Peyer's patch (tissue), 4 donors: ENCODE measurements around the gene PRRX2. TPM values are rescaled to one million over a fixed set of nuclear protein-coding genes. Genes with fewer than 3 reads are reported as not detected.

Source experiments
- DNase-seq, 3 donors: peaks; one replicate each; pipeline ENCODE4 v3.0.0-alpha.2; 2017 to 2019
- H3K27ac ChIP-seq, 4 donors: fragments of 200-600 bp; sonication (generic); one replicate each; pipeline ENCODE4 v1.5.1; 2016 to 2019
- H3K27me3 ChIP-seq, 2 donors: fragments of 200-600 bp; sonication (generic); one replicate each; pipeline ENCODE4 v1.5.1; 2019
- H3K36me3 ChIP-seq, 3 donors: fragments of 200-600 bp; sonication (generic); one replicate each; pipeline ENCODE4 v1.5.1; 2016 to 2019
- H3K4me1 ChIP-seq, 4 donors: fragments of 200-600 bp; sonication (generic); one replicate each; pipeline ENCODE4 v1.5.1; 2016 to 2019
- H3K4me3 ChIP-seq, 4 donors: fragments of 200-600 bp; sonication (generic); 1 replicate in 3 of 4; 2 replicates in 1 of 4; pipeline ENCODE4 v1.5.1; 2016 to 2019; ENCODE audit warnings: mild to moderate bottlenecking in 1 of 4
- H3K9me3 ChIP-seq, 4 donors: fragments of 200-600 bp; sonication (generic); one replicate each; pipeline ENCODE4 v1.5.1; 2016 to 2019; ENCODE audit warnings: mild to moderate bottlenecking in 1 of 4
- POLR2A ChIP-seq, 2 donors: fragments of 450-650 bp; IDR thresholded peaks; one replicate each; pipeline ENCODE4 v1.5.1; 2017; ENCODE audit warnings: antibody characterized with exemption in 2 of 2, mild to moderate bottlenecking in 2 of 2, moderate library complexity in 2 of 2
- total RNA-seq, 4 donors: library from RNA; depleted of rRNA; stranded (reverse); fragments of >200 nt; gene quantifications; one replicate each; pipeline ENCODE4 v1.1.0, GENCODE V29; 2016
- TF ChIP-seq, protein P1 (sequence below), 6 experiments: fragments of 450-650 bp in 4 of 6; fragments of 200-600 bp in 2 of 6; sonication (generic) in 1 of 6; IDR thresholded peaks; one replicate each; pipeline ENCODE4 v1.5.1; 2017 to 2019; ENCODE audit warnings: antibody characterized with exemption in 6 of 6, mild to moderate bottlenecking in 3 of 6, moderate library complexity in 1 of 6

Gene PRRX2
- total RNA-seq, 4 donors from 2014 or later, result 5.0 TPM; not detected in 3

DNA sequence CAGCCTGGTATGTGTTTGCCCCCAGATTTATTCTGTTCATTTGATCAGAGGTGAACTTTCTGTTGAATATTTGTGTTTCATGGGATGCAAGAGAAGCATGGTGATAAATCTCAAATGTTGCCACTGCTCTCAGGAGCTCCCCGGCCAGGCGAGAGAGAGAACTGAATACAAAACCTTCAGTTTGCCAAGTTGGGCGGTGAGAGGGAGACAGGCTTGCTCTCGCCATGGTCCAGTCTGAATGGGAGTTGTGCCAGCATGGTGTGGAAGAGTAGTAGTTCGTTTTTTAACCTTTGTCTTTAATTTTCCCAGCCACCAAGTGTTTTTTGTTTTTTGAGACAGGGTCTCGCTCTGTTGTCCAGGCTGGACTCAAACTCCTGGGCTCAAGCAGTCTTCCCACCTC lies 36.7 kb upstream of the PRRX2 start:
- TF ChIP-seq, protein P1, sequence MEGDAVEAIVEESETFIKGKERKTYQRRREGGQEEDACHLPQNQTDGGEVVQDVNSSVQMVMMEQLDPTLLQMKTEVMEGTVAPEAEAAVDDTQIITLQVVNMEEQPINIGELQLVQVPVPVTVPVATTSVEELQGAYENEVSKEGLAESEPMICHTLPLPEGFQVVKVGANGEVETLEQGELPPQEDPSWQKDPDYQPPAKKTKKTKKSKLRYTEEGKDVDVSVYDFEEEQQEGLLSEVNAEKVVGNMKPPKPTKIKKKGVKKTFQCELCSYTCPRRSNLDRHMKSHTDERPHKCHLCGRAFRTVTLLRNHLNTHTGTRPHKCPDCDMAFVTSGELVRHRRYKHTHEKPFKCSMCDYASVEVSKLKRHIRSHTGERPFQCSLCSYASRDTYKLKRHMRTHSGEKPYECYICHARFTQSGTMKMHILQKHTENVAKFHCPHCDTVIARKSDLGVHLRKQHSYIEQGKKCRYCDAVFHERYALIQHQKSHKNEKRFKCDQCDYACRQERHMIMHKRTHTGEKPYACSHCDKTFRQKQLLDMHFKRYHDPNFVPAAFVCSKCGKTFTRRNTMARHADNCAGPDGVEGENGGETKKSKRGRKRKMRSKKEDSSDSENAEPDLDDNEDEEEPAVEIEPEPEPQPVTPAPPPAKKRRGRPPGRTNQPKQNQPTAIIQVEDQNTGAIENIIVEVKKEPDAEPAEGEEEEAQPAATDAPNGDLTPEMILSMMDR (IDR thresholded peaks at IDR 0.05), result no peak
- TF ChIP-seq POLR2A (IDR thresholded peaks at IDR 0.05), result no peak
- DNase-seq, result no peak
- H3K4me1 ChIP-seq, result peaks cover 3 to 41% (median 9%) of the 10 kb centered on the region in 4 donors
- H3K27me3 ChIP-seq, result no peaks in the 10 kb centered on the region
- no peaks in the 10 kb centered on the region for H3K9me3 ChIP-seq
- H3K27ac ChIP-seq, result no peak overlapping the region
- H3K4me3 ChIP-seq, result no peak overlapping the region
- H3K36me3 ChIP-seq, result peaks cover 0 to 28% (median 0%) of the 10 kb centered on the region in 3 donors

DNA sequence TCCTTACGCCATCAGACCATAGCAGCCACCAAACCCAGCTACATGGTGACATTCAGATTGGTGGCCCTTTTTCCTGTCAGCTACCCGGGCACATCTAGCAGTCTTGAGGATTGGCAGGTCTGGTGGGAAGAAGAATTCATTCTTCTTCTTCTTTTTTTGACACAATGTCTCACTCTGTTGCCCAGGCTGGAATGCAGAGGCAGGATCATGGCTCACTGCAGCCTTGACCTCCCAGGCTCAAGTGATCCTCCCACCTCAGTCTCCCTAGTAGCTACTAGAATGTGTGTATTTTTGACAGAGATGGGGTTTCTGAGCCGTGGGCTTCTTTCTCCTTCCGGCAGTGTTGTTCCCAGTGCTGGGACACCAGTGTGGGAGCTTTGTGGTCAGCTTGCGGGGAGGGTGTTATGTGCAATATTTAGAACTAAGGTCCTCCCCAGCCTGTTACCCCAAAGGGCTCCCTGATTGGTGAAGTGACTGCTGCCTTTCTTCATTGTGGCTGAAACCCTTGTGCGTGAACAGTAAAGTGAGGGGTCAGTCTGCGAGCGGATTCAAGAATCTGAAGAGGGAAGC lies 36.1 kb upstream of the PRRX2 start:
- Histone ChIP-seq H3K4me3 (no peak overlapping the region), H3K27ac (no peak overlapping the region), H3K9me3 (no peaks in the 10 kb centered on the region), H3K4me1 (peaks cover 3 to 41% (median 9%) of the 10 kb centered on the region in 4 donors), H3K27me3 (no peaks in the 10 kb centered on the region), H3K36me3 (peaks cover 0 to 34% (median 0%) of the 10 kb centered on the region in 3 donors)
- TF ChIP-seq, protein P1 (IDR thresholded peaks at IDR 0.05), result no peak
- TF ChIP-seq POLR2A (IDR thresholded peaks at IDR 0.05), result no peak
- DNase-seq, result no peak

DNA sequence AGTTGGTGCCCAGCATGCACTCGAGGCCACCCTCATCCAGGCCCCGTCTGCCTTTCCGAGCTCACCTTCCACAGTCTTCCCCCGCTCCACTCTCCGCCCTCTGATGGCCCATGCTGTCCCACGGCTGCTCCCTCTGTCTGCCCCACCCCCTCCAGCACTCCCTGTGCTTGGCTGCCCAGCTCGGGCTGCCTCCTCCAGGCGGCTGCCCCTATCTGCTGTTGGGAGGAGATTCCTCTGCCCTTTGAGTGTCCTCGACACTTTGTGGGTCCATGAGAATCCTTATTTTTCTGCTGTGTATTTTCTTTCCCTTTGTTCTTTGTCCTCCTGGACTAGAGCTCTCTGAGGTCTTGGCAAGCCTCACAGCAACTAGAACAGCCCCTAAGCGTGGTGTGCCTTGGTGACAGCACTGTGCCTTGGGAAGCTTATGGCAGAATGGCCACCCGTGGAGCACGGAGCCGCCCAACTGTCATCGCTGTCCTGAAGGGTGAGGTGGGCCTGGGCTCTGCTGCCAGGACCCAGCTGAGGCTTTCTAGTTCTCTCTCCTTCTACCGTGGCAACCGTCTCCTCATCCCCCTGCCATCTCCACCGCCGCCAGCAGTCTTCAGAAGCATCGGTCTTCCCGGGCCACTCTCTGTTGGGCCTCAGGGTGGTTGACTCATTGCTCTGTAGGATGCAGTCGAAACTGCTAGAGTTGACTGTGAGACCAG lies 34.3 kb upstream of the PRRX2 start:
- H3K4me1 ChIP-seq, result peaks cover 0 to 30% (median 9%) of the 10 kb centered on the region in 4 donors
- DNase-seq, result no peak

DNA sequence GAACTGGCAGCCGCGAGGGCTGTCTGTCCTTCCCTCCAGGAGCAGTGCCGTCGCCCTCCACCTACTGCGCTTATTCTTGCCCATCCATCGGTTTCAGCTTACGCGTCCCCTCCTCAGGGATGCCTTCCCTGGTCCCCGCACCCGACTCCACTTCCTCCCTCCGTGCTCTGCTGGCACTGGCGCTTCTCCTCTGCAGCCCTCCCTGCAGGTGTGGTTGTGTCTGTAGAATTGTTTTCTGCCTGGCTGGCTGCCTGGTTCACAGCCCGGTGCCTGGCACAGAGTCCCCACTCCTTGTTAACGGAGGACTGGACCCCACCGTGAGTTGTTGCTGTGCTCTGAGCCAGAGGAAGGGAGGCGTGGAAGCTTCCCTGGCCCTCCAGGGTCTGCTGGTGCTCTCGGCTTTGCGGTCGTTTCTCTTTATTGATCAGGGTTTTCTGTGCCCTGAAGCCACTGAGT lies 33.7 kb upstream of the PRRX2 start:
- no peak overlapping the region for H3K27ac ChIP-seq

More for the DNA sequence above, 34.3 kb upstream of the PRRX2 start:
- TF ChIP-seq, protein P1 (IDR thresholded peaks at IDR 0.05), result no peak
- TF ChIP-seq POLR2A (IDR thresholded peaks at IDR 0.05), result no peak
- Histone ChIP-seq H3K4me3 (no peak overlapping the region), H3K27me3 (no peaks in the 10 kb centered on the region), H3K27ac (no peak overlapping the region), H3K36me3 (peaks cover 0 to 52% (median 0%) of the 10 kb centered on the region in 3 donors), H3K9me3 (no peaks in the 10 kb centered on the region)

DNA sequence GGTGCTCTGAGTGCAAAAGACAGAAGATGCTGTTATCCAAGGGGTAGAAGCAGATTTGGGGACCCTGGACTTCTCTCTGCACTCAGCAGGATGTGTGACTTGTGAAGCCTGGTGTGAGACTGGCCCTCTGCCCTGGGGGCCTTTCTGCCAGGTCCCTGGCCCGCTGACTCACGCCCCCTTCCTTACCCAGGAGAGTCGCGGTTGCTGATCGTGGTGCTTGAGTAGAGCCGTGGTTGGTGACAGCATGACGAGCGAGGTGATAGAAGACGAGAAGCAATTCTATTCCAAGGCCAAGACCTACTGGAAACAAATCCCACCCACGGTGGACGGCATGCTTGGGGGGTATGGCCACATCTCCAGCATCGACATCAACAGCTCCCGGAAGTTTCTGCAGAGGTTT lies 33.0 kb upstream of the PRRX2 start:
- H3K9me3 ChIP-seq, result no peaks in the 10 kb centered on the region
- H3K4me3 ChIP-seq, result no peak overlapping the region
- H3K4me1 ChIP-seq, result peaks cover 0 to 25% (median 4%) of the 10 kb centered on the region in 4 donors
- no peak for DNase-seq
- H3K27me3 ChIP-seq, result no peaks in the 10 kb centered on the region
- peaks cover 0 to 65% (median 0%) of the 10 kb centered on the region in 3 donors for H3K36me3 ChIP-seq
- no peak for TF ChIP-seq POLR2A (IDR thresholded peaks at IDR 0.05)
- TF ChIP-seq, protein P1 (IDR thresholded peaks at IDR 0.05), result no peak
- no peak overlapping the region for H3K27ac ChIP-seq

More for the DNA sequence above, 33.7 kb upstream of the PRRX2 start:
- Histone ChIP-seq H3K36me3 (peaks cover 0 to 57% (median 0%) of the 10 kb centered on the region in 3 donors), H3K4me1 (peaks cover 0 to 30% (median 9%) of the 10 kb centered on the region in 4 donors), H3K9me3 (no peaks in the 10 kb centered on the region), H3K27me3 (no peaks in the 10 kb centered on the region), H3K4me3 (no peak overlapping the region)
- TF ChIP-seq POLR2A (IDR thresholded peaks at IDR 0.05), result no peak
- TF ChIP-seq, protein P1 (IDR thresholded peaks at IDR 0.05), result no peak
- no peak for DNase-seq
